COLO668 (cell line): ENCODE data around the gene SH3D21.

Source experiments
- DNase-seq: peaks from one replicate; lab custom pipeline; 2025; ENCODE audit not compliant: unreplicated experiment; lab: John Stamatoyannopoulos, UW

SH3D21 gene

GRCh38 chr1:36328713-36329112 lies 22.5 kb downstream of the SH3D21 start:
- DNase-seq, result peak; percentile 49

- DNase-seq, result no peak
Measured at GRCh38 chr1:36329817-36330216, 23.6 kb downstream of the SH3D21 start.

GRCh38 chr1:36330940-36331339 lies 24.8 kb downstream of the SH3D21 start:
- DNase-seq, result no peak

- DNase-seq, result no peak
Measured at GRCh38 chr1:36337830-36338229, 31.7 kb downstream of the SH3D21 start.

GRCh38 chr1:36339215-36339614 lies 33.0 kb downstream of the SH3D21 start:
- DNase-seq, result no peak

- DNase-seq, result no peak
Measured at GRCh38 chr1:36339615-36340014, 33.4 kb downstream of the SH3D21 start.

GRCh38 chr1:36341626-36342320 lies 35.6 kb downstream of the SH3D21 start:
- DNase-seq, result no peak

- DNase-seq, result peak; percentile 68
Measured at GRCh38 chr1:36342426-36343185, 36.4 kb downstream of the SH3D21 start.

- no peak for DNase-seq
Measured at GRCh38 chr1:36343651-36344394, 37.7 kb downstream of the SH3D21 start.

GRCh38 chr1:36344395-36344680 lies 38.2 kb downstream of the SH3D21 start:
- DNase-seq, result no peak

GRCh38 chr1:36345353-36345752 lies 39.2 kb downstream of the SH3D21 start:
- DNase-seq, result no peak

GRCh38 chr1:36346741-36347370 lies 40.7 kb downstream of the SH3D21 start:
- DNase-seq, result no peak

GRCh38 chr1:36349241-36349671 lies 43.1 kb downstream of the SH3D21 start:
- DNase-seq, result no peak

GRCh38 chr1:36349839-36350238 lies 43.7 kb downstream of the SH3D21 start:
- DNase-seq, result no peak

GRCh38 chr1:36350659-36351226 lies 44.6 kb downstream of the SH3D21 start:
- DNase-seq, result no peak

GRCh38 chr1:36351227-36351977 lies 45.2 kb downstream of the SH3D21 start:
- DNase-seq, result no peak

- no peak for DNase-seq
Measured at GRCh38 chr1:36352125-36352909, 46.1 kb downstream of the SH3D21 start.

- DNase-seq, result no peak
Measured at GRCh38 chr1:36352910-36353878, 47.0 kb downstream of the SH3D21 start.

GRCh38 chr1:36354486-36354885 lies 48.3 kb downstream of the SH3D21 start:
- DNase-seq, result no peak
